Activated CD4-positive, CD25-positive, alpha-beta regulatory T cell treated with anti-CD3 and anti-CD28 coated beads, Interleukin-2, amount 50 U/mL, for 16 hours (primary cell): ENCODE results near the gene CERK.
"Not testable (repeated sequence)": the region's sequence is repeated elsewhere in the genome, so short reads cannot be mapped to it uniquely, and the experiment has no call there.

ENCODE experiments used
- DNase-seq: peaks from one replicate; pipeline ENCODE4 v3.0.0-alpha.2; 2020; ENCODE audit warnings: low read depth, low spot score

Gene CERK

DNA sequence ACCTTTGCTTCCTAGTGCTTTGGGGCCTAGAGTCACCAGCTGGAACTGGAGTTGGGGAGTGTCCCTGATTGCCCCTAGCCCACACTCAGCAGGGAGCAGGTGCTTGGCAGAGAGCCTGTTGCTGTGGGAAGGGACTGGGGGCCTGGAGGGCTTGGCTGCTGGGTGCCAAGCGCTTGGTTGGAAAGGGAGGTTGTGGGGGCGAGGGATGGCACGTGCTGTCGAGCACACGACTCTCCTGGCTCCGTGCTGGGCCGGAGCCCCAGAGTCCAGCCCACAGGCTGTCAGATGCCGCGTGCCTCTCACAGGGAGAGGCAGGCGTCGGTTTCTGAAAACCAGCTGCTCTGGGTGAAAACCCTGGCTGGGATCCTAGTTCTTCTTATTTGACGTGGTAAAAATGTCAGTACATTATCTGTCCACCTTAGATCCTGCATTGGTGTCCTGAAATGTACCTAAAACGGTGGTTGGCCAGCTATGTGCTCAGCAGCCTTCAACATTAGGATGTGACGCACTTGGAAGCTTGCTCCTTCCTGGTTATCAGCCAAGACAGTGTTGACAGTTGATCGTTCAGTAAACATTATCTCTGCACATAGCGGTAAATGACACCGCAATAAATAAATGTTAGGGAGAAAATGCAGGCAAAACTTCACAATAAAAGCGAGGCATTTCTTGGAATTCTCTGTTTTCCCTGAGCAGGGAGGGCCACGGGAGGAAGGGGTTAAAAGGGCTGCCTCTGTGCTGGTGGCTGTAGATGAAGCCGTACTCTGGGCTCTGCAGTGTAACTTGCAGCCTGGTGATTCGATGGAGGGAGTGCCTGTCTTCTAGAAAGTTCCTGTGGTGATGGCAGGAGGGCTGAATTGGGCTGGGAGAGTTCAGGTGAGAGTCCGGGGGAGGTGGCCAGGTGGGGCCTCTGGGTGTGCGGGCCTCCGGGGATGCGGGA is 88.6 kb downstream of the CERK start:
- DNase-seq, result no peak

DNA sequence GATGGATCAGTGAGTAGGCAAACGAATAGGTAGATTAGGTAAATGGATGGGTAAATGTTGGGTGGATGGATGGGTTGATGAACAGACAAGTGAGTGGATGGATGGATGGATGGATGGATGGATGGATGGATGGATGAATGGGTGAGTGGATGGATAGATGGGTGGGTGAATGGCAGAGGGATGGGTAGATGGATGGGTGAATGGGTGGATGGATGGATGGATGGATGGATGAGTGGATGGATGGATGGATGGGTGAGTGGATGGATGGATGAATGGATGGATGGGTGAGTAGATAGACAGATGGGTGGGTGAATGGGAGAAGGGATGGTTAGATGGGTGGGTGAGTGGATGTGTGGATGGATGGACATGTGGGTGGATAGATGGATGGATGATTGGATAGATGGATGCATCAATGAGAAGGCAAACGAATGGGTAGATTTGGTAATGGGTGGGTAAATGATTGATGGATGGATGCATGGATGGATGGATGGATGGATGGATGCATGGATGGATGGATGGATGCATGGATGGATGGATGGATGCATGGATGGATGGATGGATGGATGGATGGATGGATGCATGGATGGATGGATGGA is 89.7 kb downstream of the CERK start:
- DNase-seq, result not testable (repeated sequence)

DNA sequence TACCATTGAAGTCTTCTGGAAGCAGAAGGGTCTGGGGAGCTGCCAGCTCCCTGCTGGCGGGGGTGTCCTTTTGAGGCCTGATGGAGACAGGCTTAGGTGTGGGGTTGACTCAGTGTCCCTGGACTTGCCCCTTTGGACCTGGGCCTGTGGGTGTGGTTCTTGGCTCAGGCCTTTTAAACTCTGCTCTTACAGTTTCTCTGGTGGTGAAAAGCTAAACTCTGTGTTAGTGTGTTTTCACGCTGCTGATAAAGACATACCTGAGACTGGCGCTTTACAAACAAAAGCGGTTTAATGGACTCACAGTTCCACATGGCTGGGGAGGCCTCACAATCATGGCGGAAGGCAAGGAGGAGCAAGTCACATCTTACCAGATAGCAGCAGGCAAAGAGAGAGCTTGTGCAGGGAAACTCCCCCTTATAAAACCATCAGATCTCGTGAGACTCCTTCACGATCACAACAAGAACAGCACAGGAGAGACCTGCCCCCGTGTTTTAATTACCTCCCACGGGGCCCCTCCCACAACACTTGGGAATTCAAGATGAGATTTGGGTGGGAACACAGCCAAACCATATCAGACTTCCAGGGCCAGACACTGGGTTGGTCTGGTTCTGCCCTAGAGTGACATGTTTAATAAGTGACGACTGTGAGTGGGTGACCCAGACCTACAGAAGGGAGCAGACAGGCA is 91.4 kb downstream of the CERK start:
- no peak for DNase-seq

DNA sequence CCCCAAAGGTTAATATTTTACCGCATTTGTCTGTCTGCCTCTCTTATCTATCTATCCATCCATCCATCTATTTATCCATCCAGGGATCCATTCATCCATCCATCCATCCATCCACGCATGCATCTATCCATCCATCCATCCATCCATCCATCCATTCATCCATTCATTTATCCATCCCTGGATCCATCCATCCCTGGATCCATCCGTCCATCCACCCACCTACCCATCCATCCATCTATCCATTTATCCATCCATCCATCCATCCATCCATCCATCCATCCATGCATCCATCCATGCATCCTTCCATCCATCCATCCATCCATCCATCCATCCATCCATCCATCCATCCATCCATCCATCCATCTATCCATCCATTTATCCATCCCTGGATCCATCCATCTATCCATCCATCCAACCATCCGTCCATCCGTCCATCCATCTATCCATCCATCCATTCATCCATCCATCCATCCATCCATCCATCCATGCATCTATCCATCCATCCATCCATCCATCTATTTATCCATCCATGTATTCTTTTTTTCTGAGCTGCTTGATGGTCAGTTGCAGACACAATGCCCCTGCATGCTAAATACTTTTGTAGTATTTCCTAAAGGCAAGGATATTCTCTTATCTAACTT is 95.1 kb downstream of the CERK start:
- DNase-seq, result not testable (repeated sequence)

DNA sequence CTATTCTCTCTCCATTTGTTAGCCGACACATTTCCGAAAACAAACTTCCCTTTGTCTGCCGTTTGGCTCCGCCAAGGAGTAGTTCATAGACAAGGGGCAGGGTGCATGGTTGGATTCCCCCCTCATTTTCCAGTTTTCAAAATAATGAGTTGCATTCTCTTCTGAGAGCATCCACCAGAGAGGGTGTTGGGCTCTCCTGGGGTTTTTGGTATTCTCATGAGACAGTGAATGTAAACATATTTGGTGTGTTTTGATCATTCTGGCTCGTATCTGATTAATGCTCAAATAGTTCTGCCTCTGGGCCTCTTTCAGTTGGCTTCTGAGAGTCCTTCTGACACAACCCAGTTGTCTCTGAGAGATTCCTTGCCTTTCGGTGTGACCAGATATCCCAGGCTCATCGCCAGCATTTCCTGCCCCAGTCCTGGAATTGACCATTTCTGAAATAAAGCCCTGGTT is 96.2 kb downstream of the CERK start:
- DNase-seq, result no peak

DNA sequence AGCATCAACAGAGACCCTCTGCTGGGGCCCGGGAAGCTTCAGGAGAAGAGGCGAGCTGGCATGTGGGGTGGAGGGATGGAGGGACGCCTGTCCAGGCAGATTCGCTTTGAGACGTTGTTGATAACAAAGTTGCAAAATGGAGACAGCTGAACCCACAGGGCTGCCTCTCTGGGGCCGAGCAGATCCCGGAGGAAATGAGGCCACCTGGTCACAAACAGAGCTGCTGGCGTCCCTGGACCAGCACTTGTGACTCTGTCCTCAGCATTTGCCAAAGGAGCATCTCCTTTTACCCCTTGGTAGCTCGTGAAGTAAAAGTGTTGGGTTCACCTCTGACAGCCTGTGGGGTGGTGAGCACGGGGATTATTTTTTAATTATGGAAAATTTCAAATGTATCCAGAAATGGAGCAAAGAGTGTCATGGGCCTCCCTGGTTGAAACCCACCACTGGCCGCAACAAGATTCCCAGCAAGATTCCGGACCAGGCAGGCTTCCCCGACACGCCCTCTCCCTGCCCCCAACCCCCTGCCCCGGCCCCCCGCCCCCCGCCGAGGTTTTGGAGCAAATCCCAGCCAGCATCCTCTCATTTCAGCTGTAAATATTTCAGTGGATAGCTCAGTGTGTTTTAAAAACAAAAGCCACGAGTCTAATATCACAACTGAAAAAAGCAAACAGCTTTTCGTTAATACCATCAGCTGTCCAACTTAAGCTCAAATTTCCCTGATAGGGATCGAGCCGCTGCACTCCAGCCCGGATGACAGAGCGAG is 97.6 kb downstream of the CERK start:
- no peak for DNase-seq

DNA sequence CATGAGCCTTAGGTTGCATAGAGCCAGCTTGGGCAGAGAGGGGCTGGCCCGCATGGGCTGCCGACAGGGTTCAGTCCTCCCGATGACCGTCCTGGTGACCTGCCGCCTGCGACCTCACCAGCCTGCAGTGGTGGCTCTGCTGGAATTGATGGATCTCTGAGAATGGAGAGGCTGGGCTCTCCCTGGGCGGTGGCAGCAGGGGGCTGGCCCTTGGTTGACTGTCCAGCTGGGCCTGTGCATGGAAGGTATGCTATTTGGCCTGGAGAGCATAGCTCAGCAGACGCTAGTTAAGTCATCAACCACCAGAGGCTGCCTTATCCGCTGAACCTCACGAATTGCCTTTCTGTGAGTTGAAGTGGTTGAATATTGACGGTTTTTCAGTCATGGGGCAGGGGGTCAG is 98.2 kb downstream of the CERK start:
- no peak for DNase-seq

DNA sequence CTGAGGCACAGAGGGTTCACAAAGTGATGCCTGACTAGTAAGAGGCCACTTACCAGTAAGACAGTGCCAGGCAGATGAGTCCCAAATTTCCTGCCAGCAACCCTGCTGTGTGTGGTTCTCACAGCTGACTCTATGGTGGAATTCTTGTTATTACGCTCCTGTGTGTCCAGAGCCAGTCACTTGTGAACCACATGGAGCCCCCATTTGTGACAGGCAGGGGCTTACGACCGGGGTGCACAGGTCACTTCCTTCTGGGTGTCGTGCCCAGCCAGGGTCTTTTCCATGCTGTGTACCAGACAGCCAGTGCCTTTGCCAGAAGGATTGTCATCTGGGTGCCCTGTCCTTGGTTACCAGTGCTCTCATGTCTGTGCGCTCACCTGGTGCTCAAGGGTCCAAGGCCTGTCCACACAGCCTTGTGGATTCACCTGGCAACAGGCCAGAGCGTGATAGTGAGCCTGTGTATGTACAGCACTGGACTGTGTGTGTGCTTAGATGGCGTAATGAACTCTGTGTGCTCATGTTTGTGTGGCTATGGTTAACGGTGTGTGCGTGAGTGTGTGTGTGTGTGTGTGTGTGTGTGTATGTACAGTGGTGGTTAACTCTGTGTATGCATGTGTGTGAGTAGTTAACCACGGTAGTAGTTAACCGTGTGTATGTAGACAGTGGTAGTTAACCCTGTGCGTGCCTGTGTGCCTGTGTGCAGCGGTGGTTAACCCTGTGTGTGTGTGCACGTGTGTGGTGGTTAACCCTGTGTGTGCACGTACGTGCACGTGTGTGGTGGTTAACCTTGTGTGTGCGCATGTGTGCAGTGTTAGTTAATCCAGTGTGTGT is 99.2 kb downstream of the CERK start:
- no peak for DNase-seq

DNA sequence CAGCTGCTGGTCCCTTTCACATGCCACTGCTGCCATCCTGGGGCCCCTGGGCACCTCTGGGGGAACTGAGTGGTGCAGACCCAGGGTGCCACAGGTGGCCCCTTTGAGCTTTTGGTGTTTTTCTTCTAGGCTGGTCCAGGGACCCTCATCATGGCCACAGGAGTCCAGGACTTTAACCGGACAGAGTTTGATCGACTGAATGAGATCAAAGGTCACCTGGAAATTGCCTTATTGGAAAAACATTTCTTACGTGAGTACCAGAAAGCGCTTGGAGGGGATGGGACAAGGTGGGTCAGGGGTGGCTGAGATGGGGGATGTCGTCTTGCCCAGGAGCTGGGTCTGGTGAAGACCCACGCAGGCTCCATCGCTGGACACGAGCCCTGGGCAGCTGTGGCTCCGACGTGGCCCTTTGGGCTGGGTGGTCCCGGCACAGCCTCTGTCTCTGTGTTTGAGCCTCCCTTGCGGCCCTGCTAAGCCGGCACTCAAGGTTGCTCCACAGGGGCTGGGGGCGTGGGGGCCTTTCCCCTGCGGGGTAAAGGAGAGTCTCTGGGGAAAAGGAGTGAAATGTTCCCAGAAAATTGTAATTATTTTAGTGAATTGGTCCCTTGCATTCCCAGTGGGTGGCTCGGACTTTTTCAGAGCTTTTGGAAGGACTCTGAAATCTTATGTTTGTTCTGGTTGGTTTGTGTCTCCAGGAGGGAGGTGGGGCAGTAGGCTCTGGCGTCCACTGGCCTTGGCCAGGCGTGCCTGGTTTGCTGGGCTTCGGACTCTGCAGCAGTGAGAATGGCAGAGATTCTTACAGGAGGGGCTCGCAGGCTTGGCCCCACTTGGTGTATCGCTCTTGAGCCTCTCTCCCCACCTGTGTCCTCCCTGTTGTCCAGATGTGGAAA is 100.1 kb downstream of the CERK start:
- DNase-seq, result no peak

DNA sequence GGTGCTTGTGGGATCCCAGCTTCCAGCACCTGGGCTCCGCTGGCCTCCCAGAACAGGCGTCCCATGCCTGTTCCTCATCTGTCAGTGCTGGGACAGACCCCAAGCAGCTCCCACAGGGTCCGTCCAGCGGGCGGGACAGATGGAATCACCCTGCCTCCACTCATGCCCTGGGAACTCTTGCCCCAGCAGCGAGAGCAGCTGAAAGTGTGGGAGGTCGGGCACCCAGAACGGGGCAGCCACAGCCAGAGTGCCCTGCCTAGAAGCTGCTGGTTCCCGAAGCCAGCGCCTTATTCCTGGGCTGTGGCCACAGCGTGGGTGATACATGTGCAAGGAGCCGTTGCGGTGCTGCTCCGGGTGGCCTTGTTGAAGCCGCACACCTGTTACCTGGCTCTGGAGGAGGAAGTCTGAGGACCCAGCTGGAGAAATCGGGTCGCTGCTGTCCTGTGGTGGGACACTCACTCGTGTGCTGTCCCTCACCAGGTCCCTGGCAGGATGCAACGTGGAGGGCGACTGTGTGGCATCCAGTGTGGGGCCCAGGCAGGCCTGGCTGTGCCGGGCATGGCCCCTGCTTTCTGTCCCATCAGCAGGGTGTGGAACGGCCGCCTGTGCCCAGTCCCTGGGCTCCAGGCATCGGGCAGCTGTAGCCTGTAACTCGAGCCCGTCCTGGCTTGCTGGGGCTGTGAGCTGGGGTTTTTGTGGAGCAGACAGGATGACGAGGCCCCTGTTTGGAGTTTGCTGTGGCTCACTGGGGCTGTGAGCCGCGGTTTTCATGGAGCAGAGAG is 101.6 kb downstream of the CERK start:
- DNase-seq, result no peak

DNA sequence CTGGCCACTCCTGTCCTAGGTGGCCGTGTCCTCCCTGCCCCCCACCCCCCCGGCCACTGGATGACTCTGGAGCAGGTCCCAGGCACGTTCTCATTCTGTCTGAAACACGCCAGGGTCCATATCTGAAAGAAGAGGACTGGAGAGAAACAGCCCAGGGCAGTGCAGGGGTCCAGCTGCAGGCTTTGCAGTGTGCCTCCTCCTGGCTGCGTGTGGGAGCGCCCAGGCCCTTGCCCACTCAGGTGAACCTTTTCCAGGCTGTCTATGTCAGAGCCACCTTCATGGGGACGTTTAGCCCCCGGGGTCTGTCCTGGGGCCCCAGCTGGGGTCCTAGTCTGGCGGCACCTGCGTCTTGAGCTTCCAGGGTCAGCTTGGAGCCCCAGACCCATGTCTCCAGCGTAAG is 102.3 kb downstream of the CERK start:
- no peak for DNase-seq

DNA sequence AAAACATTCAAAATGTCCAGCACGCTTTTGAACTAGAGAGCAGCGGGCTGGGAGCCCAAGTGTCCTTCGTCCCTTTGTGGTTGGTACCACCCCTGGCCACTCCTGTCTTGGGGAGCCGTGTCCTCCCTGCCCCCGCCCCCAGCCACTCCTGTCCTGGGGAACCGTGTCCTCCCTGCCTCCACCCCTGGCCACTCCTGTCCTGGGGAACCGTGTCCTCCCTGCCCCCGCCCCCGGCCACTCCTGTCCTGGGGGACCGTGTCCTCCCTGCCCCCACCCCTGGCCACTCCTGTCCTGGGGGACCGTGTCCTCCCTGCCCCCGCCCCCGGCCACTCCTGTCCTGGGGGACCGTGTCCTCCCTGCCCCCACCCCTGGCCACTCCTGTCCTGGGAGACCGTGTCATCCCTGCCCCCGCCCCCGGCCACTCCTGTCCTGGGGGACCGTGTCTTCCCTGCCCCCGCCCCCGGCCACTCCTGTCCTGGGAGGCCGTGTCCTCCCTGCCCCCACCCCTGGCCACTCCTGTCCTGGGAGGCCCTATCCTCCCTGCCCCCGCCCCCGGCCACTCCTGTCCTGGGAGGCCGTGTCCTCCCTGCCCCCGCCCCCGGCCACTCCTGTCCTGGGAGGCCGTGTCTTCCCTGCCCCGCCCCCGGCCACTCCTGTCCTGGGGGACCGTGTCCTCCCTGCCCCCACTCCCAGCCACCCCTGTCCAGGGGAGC is 102.9 kb downstream of the CERK start:
- not testable (repeated sequence) for DNase-seq
